Right cardiac atrium (tissue), 5 donors: ENCODE results near the gene C20orf204. TPM values are rescaled to one million over a fixed set of nuclear protein-coding genes. Genes with fewer than 3 reads are reported as not detected.

Experiments
- ATAC-seq, 2 donors: fragments of 200-7000 bp; cut with Tn5 transposase; one replicate each; pipeline versions ENCODE4 v1.8.0 to v1.9.1; 2020; ENCODE audit warnings: moderate library complexity in 2 of 2, mild to moderate bottlenecking in 1 of 2
- DNase-seq, 3 donors: peaks; one replicate each; pipeline ENCODE4 v3.0.0-alpha.2; 2020
- H3K27ac ChIP-seq: one replicate; pipeline ENCODE4 v1.5.1; 2013; ENCODE audit warnings: mild to moderate bottlenecking, low read length, control low read depth, moderate library complexity
- H3K27me3 ChIP-seq: one replicate; pipeline ENCODE4 v1.6.1; 2013; ENCODE audit not compliant: control insufficient read depth, insufficient read depth
- H3K4me1 ChIP-seq: one replicate; pipeline ENCODE4 v1.6.1; 2013; ENCODE audit warnings: low read length; ENCODE audit not compliant: control insufficient read depth, insufficient read depth
- H3K4me3 ChIP-seq: one replicate; pipeline ENCODE4 v1.5.1; 2013; ENCODE audit warnings: low read length, control low read depth
- H3K9me3 ChIP-seq: one replicate; pipeline ENCODE4 v1.6.1; 2013; ENCODE audit warnings: low read length; ENCODE audit not compliant: control insufficient read depth
- WGBS: extraction: QIAGEN DNeasy Blood & Tissue Kit; methylation state at CpG from one replicate; pipeline ENCODE4 v1.1.7; 2013; 5-methylcytosine and 5-hydroxymethylcytosine counted together
- intact Hi-C, 4 donors: fragments of 100-400 bp; cut with DNase I; formaldehyde crosslinking; loops; one replicate each; pipeline versions ENCODE4 v1.11.0 to v1.14.0; 2022 to 2023
- polyA plus RNA-seq: library from polyadenylated mRNA; stranded (reverse); fragments of 200-250 nt; gene quantifications from one replicate; pipeline ENCODE4 v1.2.3, GENCODE V29; 2013
- total RNA-seq, 4 donors: library from RNA; stranded (reverse); fragmentation: NEBNext Ultra II Directional; extraction: Animal tissue kit (Norgen Biotek cat#: 25700); gene quantifications; one replicate each; pipeline ENCODE4 v1.2.1, GENCODE V29; 2021
- donor health status: healthy with polysubstance abuse.
- donor health status: DM: no; HTN: yes; CAD: no.
- donor health status: DM: no; HTN: no; CAD: no.
- donor health status: DM: no; HTN: yes; CAD: no; lungs with severe emphysema.
- donor health status: DM: yes; HTN: yes; CAD: no.

C20orf204 gene
- total and polyA plus RNA-seq, 5 donors: 0.21 to 0.82 (median 0.46) TPM

- WGBS: 75% methylated on average over 12 of the region's 12 CpGs
- intact Hi-C loops: no loop called here
- ATAC-seq (no peak), DNase-seq (peak in 1 of 3 donors; percentile 55)
- Histone ChIP-seq H3K27me3 (no peaks in the 10 kb centered on the region), H3K4me3 (no peak overlapping the region), H3K4me1 (peaks cover 9% of the 10 kb centered on the region), H3K9me3 (no peaks in the 10 kb centered on the region), H3K27ac (no peak overlapping the region)
These were observed 32.6 kb downstream of the C20orf204 start for GRCh38 chr20:64068386-64069208.

- Histone ChIP-seq H3K27me3 (no peaks in the 10 kb centered on the region), H3K9me3 (no peaks in the 10 kb centered on the region), H3K4me1 (peaks cover 4% of the 10 kb centered on the region), H3K27ac (no peak overlapping the region), H3K4me3 (no peak overlapping the region)
- 90% methylated on average over 20 of the region's 20 CpGs for WGBS
- DNase-seq: peak in 1 of 3 donors; percentile 49
- no peak for ATAC-seq
- intact Hi-C loops: no loop called here
These were observed 33.2 kb downstream of the C20orf204 start for GRCh38 chr20:64069209-64069613.

- peak in 1 of 2 donors; percentile 2 for ATAC-seq
These were observed 33.7 kb downstream of the C20orf204 start for GRCh38 chr20:64069614-64070243.

DNA sequence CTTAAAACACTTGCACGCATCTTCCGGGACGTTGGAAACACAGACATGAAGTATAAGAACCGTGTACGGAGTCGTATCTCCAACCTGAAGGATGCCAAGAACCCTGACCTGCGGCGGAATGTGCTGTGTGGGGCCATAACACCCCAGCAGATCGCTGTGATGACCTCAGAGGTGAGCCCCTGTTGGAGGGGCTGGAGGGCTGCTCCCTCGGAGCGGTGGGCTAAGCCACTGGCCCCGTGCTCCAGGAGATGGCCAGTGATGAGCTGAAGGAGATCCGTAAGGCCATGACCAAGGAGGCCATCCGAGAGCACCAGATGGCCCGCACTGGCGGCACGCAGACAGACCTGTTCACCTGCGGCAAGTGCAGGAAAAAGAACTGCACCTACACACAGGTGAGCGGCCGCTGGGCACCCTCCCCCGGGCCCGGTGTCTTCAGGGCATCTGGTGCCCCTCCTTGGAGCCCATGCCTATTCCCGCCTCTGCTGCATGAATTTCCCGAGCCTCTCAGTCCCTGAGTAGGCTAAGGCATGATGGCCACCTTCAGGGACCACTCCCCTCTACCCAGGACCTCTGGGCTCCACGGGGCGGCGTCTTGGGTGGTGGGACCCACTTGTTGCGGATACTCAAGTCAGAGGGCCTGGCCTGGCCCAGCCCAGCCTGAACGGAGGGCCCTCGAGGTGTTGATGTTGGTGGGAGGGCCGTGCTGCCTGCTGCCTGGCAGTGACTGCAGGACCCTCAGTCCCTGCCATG is 34.4 kb downstream of the C20orf204 start:
- H3K9me3 ChIP-seq: no peaks in the 10 kb centered on the region
- intact Hi-C loops: no loop called here
- no peaks in the 10 kb centered on the region for H3K27me3 ChIP-seq
- WGBS: 93% methylated on average over 31 of the region's 31 CpGs
- H3K4me1 ChIP-seq: no peaks in the 10 kb centered on the region
- DNase-seq: peak in 1 of 3 donors; percentile 57
- H3K4me3 ChIP-seq: no peak overlapping the region
- ATAC-seq: no peak
- H3K27ac ChIP-seq: no peak overlapping the region

More at GRCh38 chr20:64069614-64070243, 33.7 kb downstream of the C20orf204 start:
- intact Hi-C loops: no loop called here
- Histone ChIP-seq H3K4me3 (no peak overlapping the region), H3K4me1 (no peaks in the 10 kb centered on the region), H3K27ac (no peak overlapping the region), H3K27me3 (no peaks in the 10 kb centered on the region), H3K9me3 (no peaks in the 10 kb centered on the region)
- peak in 1 of 3 donors; percentile 77 for DNase-seq
- WGBS: 60% methylated on average over 14 of the region's 14 CpGs

- Histone ChIP-seq H3K4me1 (no peaks in the 10 kb centered on the region), H3K27ac (no peak overlapping the region), H3K9me3 (no peaks in the 10 kb centered on the region), H3K27me3 (no peaks in the 10 kb centered on the region), H3K4me3 (no peak overlapping the region)
- intact Hi-C loops: no loop called here
- DNase-seq (peak; percentile 10 to 55 (median 42)), ATAC-seq (no peak)
- WGBS: 84% methylated on average over 30 of the region's 30 CpGs
These were observed 35.7 kb downstream of the C20orf204 start for GRCh38 chr20:64071341-64072332.

- WGBS: 78% methylated on average over 14 of the region's 14 CpGs
- DNase-seq: peak; percentile 7 to 47 (median 35)
These were observed 36.6 kb downstream of the C20orf204 start for GRCh38 chr20:64072498-64073063.

DNA sequence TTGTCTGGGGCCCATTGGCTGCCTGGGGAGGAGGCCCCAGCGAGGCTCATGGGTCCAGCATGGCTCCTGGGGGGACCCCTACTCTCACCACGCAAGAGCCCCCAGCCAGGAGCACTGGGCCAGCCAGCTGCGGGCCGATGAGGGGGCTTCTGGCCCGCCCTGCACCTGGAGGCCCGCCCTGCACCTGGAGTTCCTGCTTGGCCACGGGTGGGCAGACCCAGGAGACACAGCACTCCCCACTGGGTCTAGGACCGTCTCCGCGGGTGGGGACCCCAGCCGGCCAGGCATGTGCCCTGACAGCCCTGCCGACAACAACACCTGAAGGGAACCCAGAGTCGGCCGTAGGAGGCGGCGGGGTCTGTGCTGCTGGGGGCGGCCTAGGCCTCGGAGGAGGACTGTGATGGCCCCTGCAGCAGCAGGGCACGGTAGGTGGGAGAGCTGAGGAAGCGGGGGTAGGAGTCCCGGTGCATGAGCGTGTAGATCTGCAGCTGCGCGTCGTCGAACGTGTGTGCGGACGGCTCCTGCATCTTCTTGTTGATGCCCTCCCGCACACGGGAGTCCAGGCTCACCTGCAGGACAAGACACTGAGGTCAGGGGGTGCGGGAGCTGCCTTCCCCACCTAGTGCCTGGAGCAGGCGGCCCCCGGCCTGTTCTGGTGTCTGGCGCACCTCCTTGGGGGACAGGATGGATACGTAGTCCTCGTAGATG is 37.6 kb downstream of the C20orf204 start:
- H3K4me1 ChIP-seq: no peaks in the 10 kb centered on the region
- H3K4me3 ChIP-seq: no peak overlapping the region
- H3K27me3 ChIP-seq: no peaks in the 10 kb centered on the region
- no peak overlapping the region for H3K27ac ChIP-seq
- H3K9me3 ChIP-seq: no peaks in the 10 kb centered on the region
- DNase-seq: peak; percentile 11 to 61 (median 55)
- no peak for ATAC-seq
- intact Hi-C loops: no loop called here
- WGBS: 92% methylated on average over 37 of the region's 37 CpGs

More at GRCh38 chr20:64072498-64073063, 36.6 kb downstream of the C20orf204 start:
- Histone ChIP-seq H3K27ac (no peak overlapping the region), H3K4me1 (no peaks in the 10 kb centered on the region), H3K9me3 (no peaks in the 10 kb centered on the region), H3K4me3 (no peak overlapping the region), H3K27me3 (no peaks in the 10 kb centered on the region)
- intact Hi-C loops: no loop called here
- ATAC-seq: no peak

GRCh38 chr20:64074184-64074789 is 38.3 kb downstream of the C20orf204 start:
- H3K27ac ChIP-seq: no peak overlapping the region
- peak in 2 of 3 donors; percentile 46 to 65 for DNase-seq
- ATAC-seq: no peak
- intact Hi-C loops: no loop called here
- no peaks in the 10 kb centered on the region for H3K4me1 ChIP-seq
- WGBS: 91% methylated on average over 28 of the region's 28 CpGs
- no peak overlapping the region for H3K4me3 ChIP-seq
- H3K9me3 ChIP-seq: no peaks in the 10 kb centered on the region
- no peaks in the 10 kb centered on the region for H3K27me3 ChIP-seq

- no peak overlapping the region for H3K4me3 ChIP-seq
- H3K4me1 ChIP-seq: no peaks in the 10 kb centered on the region
- DNase-seq: peak in 2 of 3 donors; percentile 45 to 47
- H3K27me3 ChIP-seq: no peaks in the 10 kb centered on the region
- intact Hi-C loops: no loop called here
- H3K9me3 ChIP-seq: no peaks in the 10 kb centered on the region
- WGBS: 91% methylated on average over 8 of the region's 8 CpGs
- no peak overlapping the region for H3K27ac ChIP-seq
- ATAC-seq: no peak
These were observed 39.0 kb downstream of the C20orf204 start for GRCh38 chr20:64074963-64075362.
